Inflammatory macrophage (primary cell): ENCODE results near the gene SUMO4.
A peak's percentile ranks its signal among the peaks of the same experiment; 100 is the strongest.

ENCODE experiments used
- DNase-seq, 2 donors: peaks; one replicate each; pipeline ENCODE4 v3.0.0-alpha.2; 2020 to 2022

Gene SUMO4

GRCh38 chr6:149392093-149392492 is 8.0 kb upstream of the SUMO4 start:
- DNase-seq, result no peak

GRCh38 chr6:149392535-149392934 is 7.5 kb upstream of the SUMO4 start:
- no peak for DNase-seq

- no peak for DNase-seq
These were observed 6.9 kb upstream of the SUMO4 start for GRCh38 chr6:149393002-149393679.

GRCh38 chr6:149395185-149395584 is 4.9 kb upstream of the SUMO4 start:
- no peak for DNase-seq

GRCh38 chr6:149397384-149397783 is 2.7 kb upstream of the SUMO4 start:
- no peak for DNase-seq

GRCh38 chr6:149403534-149403933 is 3.5 kb downstream of the SUMO4 start:
- no peak for DNase-seq

GRCh38 chr6:149405823-149406765 is 6.0 kb downstream of the SUMO4 start:
- peak; percentile 73 to 89 for DNase-seq

GRCh38 chr6:149409617-149410016 is 9.6 kb downstream of the SUMO4 start:
- DNase-seq, result no peak

- DNase-seq, result peak; percentile 38 to 39
These were observed 10.5 kb downstream of the SUMO4 start for GRCh38 chr6:149410557-149410956.

GRCh38 chr6:149414009-149414408 is 13.9 kb downstream of the SUMO4 start:
- no peak for DNase-seq

- DNase-seq, result no peak
These were observed 14.8 kb downstream of the SUMO4 start for GRCh38 chr6:149414821-149415220.

- no peak for DNase-seq
These were observed 19.8 kb downstream of the SUMO4 start for GRCh38 chr6:149419696-149420404.

GRCh38 chr6:149421132-149421531 is 21.1 kb downstream of the SUMO4 start:
- DNase-seq, result no peak

GRCh38 chr6:149422581-149422980 is 22.5 kb downstream of the SUMO4 start:
- DNase-seq, result no peak

GRCh38 chr6:149423964-149424440 is 23.9 kb downstream of the SUMO4 start:
- DNase-seq, result no peak

GRCh38 chr6:149425224-149425623 is 25.2 kb downstream of the SUMO4 start:
- DNase-seq, result no peak

- DNase-seq, result no peak
These were observed 25.7 kb downstream of the SUMO4 start for GRCh38 chr6:149425754-149426153.

GRCh38 chr6:149428606-149429005 is 28.5 kb downstream of the SUMO4 start:
- DNase-seq, result no peak

GRCh38 chr6:149429427-149430360 is 29.6 kb downstream of the SUMO4 start:
- DNase-seq, result no peak

GRCh38 chr6:149431905-149432775 is 32.1 kb downstream of the SUMO4 start:
- peak; percentile 88 to 91 for DNase-seq

- DNase-seq, result no peak
These were observed 33.3 kb downstream of the SUMO4 start for GRCh38 chr6:149433405-149433804.
